ENCODE results near the gene DIPK1C. TPM values are rescaled to one million over a fixed set of nuclear protein-coding genes. Genes with fewer than 3 reads are reported as not detected.

DIPK1C gene
- total and polyA plus RNA-seq, 2 of the 4 experiments (the other 2 are of a cell fraction), result not detected

- in situ Hi-C loops (cut with MboI; ENCODE audit: low sequenced_read_pairs), result no loop called here
- CTCF ChIA-PET, result no interaction called here
- Histone ChIP-seq H3K27me3 (ENCODE audit: control insufficient read depth, insufficient read depth, low read length) (peaks cover 9% of the 10 kb centered on the region), H2BK5ac (ENCODE audit: low read depth, low read length, poor library complexity, severe bottlenecking) (no peak overlapping the region), H3K9me1 (ENCODE audit: insufficient read depth, low read length) (no peaks in the 10 kb centered on the region), H2AK9ac (replicated peaks; ENCODE audit: low read depth, low read length, poor library complexity) (no peak overlapping the region), H2AK5ac (ENCODE audit: low read depth, low read length) (no peak overlapping the region), H3K79me1 (ENCODE audit: low read depth in 1 of 2, low read length in 2 of 2) (no peaks in the 10 kb centered on the region), H3K9me3 (ENCODE audit: control insufficient read depth, insufficient read depth, low read length) (no peaks in the 10 kb centered on the region), H4K8ac (ENCODE audit: low read depth in 2 of 2, low read length in 2 of 2) (no peak overlapping the region), H3K4me3 (ENCODE audit: insufficient read depth, low read depth, low read length) (no peak overlapping the region), H4K5ac (ENCODE audit: low read depth, low read length) (no peak overlapping the region), H3K23ac (ENCODE audit: low read depth, low read length) (no peak overlapping the region), H2AFZ (replicated peaks; ENCODE audit: low read length, poor library complexity) (no peak overlapping the region), H3K9ac (ENCODE audit: low read depth, low read length) (no peak overlapping the region), H3K27ac (ENCODE audit: insufficient read depth, low read length) (no peak overlapping the region), H3K4me1 (ENCODE audit: control insufficient read depth, insufficient read depth, low read length) (no peaks in the 10 kb centered on the region), H2BK15ac (ENCODE audit: low read depth, low read length) (no peak overlapping the region), H4K20me1 (ENCODE audit: insufficient read depth, low read length) (no peaks in the 10 kb centered on the region), H3K14ac (replicated peaks; ENCODE audit: low read depth, low read length) (no peak overlapping the region), H3K4ac (ENCODE audit: low read depth, low read length) (no peak overlapping the region), H2BK20ac (ENCODE audit: low read depth, low read length) (no peak overlapping the region), H2BK120ac (ENCODE audit: low read depth, low read length) (no peak overlapping the region), H3K4me2 (ENCODE audit: low read depth, low read length) (no peak overlapping the region), H3K36me3 (ENCODE audit: control insufficient read depth, insufficient read depth, low read length) (no peaks in the 10 kb centered on the region), H3K18ac (ENCODE audit: low read depth, low read length) (no peak overlapping the region), H3K56ac (ENCODE audit: extremely low read depth, insufficient read depth, low read length) (no peak overlapping the region), H4K91ac (ENCODE audit: insufficient read depth, low read depth, low read length) (no peak overlapping the region)
- TF ChIP-seq USF2 (IDR thresholded peaks at IDR 0.05; ENCODE audit: low read depth, low read length) (no peak), RCOR1 (IDR thresholded peaks at IDR 0.05; ENCODE audit: insufficient replicate concordance, low read length) (no peak), ELK1 (IDR thresholded peaks at IDR 0.05; ENCODE audit: borderline replicate concordance, low read depth, low read length) (no peak), SMC3 (IDR thresholded peaks at IDR 0.05; ENCODE audit: low read depth, low read length) (no peak), CEBPB (IDR thresholded peaks at IDR 0.05; ENCODE audit: low read depth, low read length) (no peak), MAFK (IDR thresholded peaks at IDR 0.05; ENCODE audit: low read depth, low read length) (no peak), MXI1 (IDR thresholded peaks at IDR 0.05; ENCODE audit: borderline replicate concordance, low read depth, low read length) (no peak), CTCF (conservative IDR thresholded peaks at IDR 0.05; ENCODE audit: low read depth, low read length) (no peak), MAZ (IDR thresholded peaks at IDR 0.05; ENCODE audit: borderline replicate concordance, low read depth, low read length) (no peak), CHD1 (IDR thresholded peaks at IDR 0.05; ENCODE audit: low read depth, low read length) (no peak)
- dilution Hi-C loops (cut with HindIII; ENCODE audit: low sequenced_read_pairs, unreplicated experiment), result no loop called here
- BruUV-seq (replicated peaks), result no TSS peak
- POLR2A ChIA-PET (ENCODE audit: unreplicated experiment), result no interaction called here
- DNase-seq (no peak), ATAC-seq (ENCODE audit: low read depth) (no peak)
- 68% methylated on average over 7 of the region's 11 CpGs; no CpG with 5 or more reads in 1 of the 2 experiments for WGBS, 2 experiments (ENCODE audit: extremely low coverage in 2 of 2, insufficient read length in 1 of 2)
- intact Hi-C loops (cut with micrococcal nuclease), result no loop called here
Observed at GRCh38 chr18:74434466-74434865, 22.6 kb downstream of the DIPK1C start.

Measured in IMR-90 (cell line).